Mesenteric fat pad (tissue), 1 donor: ENCODE data around the gene MAP1LC3B2. TPM values are rescaled to one million over a fixed set of nuclear protein-coding genes. Genes with fewer than 3 reads are reported as not detected.

Experiments
- DNase-seq: peaks from one replicate; pipeline ENCODE4 v3.0.0-alpha.2; 2020; ENCODE audit warnings: low spot score
- total RNA-seq: library from RNA; stranded (reverse); fragmentation: NEBNext Ultra II Directional; extraction: Animal tissue kit (Norgen Biotek cat#: 25700); gene quantifications from one replicate; pipeline ENCODE4 v1.2.1, GENCODE V29; 2021
- donor health status: DM: yes; HTN: yes; CAD: no.

The MAP1LC3B2 gene
- total RNA-seq, 1 donor from 2014 or later: 1.1 TPM

DNA sequence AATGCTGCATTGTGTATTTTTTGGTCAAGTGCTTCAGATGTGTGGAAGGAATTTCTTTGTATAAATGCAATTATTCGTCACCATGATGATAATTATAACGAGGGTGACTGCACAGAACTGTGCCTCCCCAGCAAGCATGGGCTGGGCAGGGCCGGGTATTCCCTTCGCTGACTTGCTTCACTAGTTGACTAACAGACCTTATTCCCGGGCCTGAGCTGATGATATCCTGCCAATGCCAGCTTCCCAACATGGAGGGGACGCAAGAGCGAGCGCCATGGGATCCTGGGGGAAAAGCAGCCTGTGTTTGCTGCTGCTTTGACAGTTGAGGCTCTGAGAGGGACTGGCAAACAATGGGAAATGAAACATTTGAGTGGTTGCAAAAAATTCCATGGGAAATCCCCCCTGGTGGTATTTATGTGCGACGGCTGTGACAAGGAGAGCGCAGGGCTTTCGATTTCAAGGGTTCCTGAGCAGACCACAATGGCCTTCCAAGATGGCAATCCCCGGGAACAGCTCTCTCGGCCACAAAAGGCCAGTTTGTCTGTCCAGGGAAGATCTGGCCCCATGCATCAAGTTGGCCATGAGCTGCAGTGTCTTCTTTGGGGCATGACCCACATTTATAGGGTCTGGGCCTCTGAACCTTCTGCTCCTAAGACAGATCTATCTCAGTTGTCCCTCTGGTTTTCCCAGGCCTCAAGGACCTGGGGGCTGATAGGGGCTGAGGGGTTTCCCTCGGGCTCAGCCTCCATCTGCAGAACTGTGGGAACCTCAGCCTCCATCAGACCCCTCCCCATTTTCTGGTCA lies 21.9 kb upstream of the MAP1LC3B2 start:
- DNase-seq: no peak

DNA sequence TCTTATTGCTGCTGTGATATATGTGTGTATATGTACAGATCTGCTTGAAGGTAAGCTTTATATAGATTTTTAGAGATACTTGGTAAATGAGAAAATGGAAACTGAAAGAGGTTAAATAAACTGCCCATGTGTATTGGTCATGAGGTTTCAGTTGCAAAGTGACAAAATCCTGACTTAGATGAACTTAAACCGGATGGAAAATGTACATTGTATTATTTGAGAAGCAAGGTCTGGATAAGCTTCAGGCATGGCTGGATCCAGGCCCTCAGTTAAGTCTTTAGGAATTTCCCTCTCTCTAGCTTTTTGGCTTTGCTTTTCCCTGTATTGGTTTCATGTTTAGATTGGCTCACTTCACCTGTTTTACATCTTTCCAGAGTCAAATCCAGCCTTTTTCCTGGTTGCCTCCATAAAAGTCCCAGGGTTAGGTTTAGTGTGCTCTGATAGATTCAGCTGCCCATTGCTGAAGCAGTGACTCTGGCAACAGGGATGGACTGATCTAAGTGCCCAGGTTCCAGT lies 21.0 kb upstream of the MAP1LC3B2 start:
- DNase-seq: no peak

GRCh38 chr12:116538682-116539305 lies 20.4 kb upstream of the MAP1LC3B2 start:
- no peak for DNase-seq

- DNase-seq: no peak
Measured at GRCh38 chr12:116539361-116539771, 19.8 kb upstream of the MAP1LC3B2 start.

DNA sequence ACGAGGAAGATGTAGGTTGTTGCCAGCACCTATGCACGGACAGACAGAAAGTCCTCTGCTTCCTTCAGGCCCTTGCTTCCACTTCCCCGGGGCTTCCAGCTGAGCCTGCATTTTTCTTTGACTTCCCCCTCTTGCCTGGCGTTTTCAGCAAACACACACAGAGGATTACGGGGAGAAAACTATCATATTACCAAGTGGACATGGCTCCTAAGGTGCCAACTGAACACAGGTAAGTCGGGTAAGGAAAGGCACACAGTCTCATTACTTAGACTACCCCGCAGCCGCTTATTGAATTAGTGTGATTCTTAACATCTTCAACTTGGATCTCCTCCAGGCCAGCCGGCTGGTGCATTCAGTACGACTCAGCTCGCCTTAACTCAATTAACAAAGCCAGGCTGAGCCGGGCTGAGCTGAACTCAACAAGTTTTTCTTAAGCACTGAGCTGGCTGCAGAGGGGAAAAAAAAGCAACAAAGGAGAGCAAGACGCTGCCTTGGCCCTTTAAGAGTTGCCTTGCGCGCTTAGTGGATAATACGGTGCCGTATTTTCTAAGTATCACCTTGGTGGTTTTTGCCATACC lies 19.2 kb upstream of the MAP1LC3B2 start:
- DNase-seq: no peak

DNA sequence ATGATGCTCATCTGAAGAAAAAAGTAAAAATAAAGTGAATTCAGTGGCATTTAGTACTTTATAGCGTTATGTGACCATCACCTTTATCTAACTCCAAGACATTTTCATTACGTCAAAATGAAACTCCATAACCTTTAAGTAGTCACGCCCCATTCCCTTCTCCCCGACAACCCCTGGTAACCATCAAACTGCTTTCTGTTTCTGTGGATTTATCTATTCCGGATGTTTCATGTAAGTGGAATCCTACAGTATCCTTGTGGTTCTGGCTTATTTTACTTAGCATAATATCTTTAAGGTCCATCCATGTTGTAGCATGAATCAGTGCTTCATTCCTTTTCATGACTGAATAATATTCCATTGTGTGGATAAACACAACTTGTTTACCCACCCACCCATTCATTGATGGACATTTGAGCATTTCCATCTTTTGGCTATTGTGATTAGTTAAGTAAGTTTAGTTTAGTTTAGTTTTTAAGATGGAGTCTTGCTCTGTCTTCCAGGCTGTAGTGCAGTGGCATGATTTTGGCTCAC lies 18.5 kb upstream of the MAP1LC3B2 start:
- no peak for DNase-seq

- no peak for DNase-seq
Measured at GRCh38 chr12:116541547-116542344, 17.4 kb upstream of the MAP1LC3B2 start.

DNA sequence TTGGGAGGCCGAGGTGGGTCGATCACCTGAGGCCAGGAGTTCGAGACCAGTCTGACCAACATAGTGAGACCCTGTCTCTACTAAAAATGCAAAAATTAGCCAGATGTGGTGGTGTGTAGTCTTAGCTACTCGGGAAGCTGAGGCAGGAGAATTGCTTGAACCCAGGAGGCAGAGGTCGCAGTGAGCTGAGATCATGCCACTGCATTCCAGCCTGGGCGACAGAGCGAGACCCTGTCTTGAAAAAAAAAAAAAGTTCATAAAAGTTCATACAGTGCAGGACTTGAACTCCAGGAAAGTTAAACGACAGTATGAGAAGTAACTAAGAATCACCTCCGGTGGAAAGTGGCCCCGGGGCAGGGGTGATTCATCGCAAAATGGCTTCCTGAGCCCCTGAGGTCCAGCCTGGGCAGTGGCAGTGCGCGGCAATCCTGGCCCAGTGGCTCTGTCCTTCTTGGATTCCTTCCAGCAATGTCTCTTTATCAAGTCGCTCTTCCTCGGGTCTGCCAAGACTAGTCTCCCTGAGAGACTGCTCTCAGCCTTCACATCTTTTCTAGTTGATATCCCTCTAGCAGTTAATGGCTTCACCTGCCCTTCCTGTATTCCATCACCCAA lies 16.7 kb upstream of the MAP1LC3B2 start:
- DNase-seq: no peak

- DNase-seq: no peak
Measured at GRCh38 chr12:116544656-116545055, 14.5 kb upstream of the MAP1LC3B2 start.

GRCh38 chr12:116545144-116545543 lies 14.0 kb upstream of the MAP1LC3B2 start:
- no peak for DNase-seq

GRCh38 chr12:116545936-116546335 lies 13.2 kb upstream of the MAP1LC3B2 start:
- no peak for DNase-seq

- no peak for DNase-seq
Measured at GRCh38 chr12:116547955-116548501, 11.2 kb upstream of the MAP1LC3B2 start.

DNA sequence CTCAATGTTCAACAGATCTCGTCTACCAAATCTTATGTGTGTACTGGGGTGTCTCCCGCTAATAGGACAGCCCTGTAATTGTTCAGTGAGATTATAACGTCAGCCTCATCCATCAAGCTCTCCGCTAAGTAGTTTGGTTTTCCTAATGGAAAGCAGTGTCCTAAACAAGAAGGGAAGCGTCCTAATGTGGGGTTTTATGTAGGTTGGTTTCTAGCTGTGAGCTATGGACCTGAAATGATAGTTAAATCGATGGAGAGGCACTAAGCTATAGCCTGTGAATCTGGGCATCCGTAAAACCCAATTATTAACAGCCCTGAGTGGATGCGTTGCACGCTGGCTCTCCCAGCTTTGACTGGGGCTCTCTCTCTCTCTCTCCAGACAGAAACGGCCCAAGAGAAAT lies 9.2 kb upstream of the MAP1LC3B2 start:
- no peak for DNase-seq

DNA sequence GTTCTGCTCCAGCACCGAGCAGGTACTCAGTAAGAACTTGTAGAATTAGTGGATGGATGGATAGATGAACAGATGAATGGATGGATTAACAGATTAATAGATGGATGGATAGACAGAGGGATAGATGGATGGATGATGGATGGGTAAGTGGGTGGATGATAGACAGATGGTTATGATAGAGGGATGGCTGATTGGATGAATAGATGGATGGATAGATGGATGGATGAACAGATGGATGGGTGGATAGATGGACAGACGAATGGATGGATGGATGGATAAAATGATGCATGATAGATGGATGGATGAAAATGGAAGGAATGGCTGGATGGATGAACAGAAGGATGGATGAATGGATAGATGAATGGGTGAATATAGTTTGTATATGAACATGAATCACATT lies 8.0 kb upstream of the MAP1LC3B2 start:
- no peak for DNase-seq

- no peak for DNase-seq
Measured at GRCh38 chr12:116551619-116551951, 7.6 kb upstream of the MAP1LC3B2 start.

DNA sequence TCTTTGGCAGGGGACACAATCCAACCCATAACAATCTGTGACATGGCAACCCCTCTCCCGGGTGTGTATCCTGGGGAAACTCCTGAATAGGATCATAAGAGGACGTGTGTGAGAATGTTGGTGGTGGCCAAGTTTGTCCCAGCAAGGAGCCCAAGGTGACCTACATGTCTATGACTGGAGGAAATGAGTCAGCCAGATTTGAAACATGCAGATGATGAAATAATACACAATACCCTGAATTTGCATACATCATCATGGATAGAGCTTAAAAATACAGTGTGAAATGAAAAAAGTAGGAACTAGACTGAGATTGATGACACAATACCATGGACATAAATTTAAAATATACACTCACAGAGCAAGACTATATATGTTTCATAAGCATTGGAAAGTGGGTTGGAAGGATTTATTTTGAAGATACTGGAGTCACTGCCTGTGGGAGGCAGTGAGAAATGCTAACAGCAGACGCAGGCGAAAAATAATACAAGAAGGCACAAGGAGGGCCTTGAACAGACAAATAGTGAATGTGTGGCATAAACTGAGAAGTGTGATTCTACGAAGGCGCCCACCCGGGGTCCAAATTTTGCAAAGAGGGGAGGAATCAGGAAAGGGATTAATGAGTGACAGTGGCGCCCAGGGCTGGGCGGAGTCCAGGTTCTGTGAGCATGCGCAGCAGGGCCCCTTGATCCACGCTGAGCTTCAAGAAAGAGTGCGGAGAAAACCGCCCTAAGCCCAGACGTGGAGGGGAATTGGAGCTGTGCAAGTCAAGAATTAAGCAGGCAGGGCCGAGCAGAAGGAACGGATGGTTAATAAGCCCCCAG lies 7.0 kb upstream of the MAP1LC3B2 start:
- DNase-seq: no peak

GRCh38 chr12:116552773-116553373 lies 6.3 kb upstream of the MAP1LC3B2 start:
- no peak for DNase-seq

DNA sequence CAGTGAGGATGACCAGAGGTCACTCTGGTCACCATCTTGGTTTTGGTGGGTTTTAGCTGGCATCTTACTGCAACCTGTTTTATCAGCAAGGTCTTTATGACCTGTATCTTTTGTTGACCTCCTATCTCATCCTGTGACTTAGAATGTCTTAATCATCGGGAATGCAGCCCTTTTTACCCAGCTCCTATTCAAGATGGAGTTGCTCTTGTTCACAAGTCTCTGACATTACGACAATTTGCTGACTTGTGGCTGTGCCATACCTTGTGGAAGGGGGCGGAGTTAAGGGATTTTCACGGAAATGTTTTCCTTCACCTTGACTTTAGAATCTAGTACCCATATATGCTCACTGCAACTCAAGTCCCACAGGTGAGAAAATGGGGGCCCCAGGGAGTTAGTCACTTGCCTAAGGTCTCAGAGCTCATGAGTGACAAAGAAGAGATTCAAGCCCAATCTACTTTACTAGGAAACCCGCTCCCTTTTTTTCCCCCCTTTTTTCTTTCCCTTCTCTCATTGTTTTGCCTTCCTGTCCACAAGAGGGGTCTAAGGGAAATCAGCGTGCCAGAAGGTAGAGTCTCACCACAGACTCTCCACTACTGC lies 2.7 kb upstream of the MAP1LC3B2 start:
- no peak for DNase-seq
